PFSK-1 (cell line): ENCODE results near the gene OR2T35.

ENCODE experiments used
- FOXP2 ChIP-seq: optimal IDR thresholded peaks from 2 replicates; pipeline ENCODE3; 2011; ENCODE audit warnings: borderline replicate concordance, control low read depth, inconsistent platforms; ENCODE audit not compliant: insufficient read depth; ENCODE audit errors: extremely low read length, extremely low read depth
- POLR2AphosphoS5 ChIP-seq: IDR thresholded peaks from 2 replicates; pipeline ENCODE4 v1.6.1; 2012; ENCODE audit warnings: low read depth, mild to moderate bottlenecking, control low read depth, low read length, moderate library complexity
- SIN3A ChIP-seq: IDR thresholded peaks from 2 replicates; pipeline ENCODE4 v1.6.1; 2012; ENCODE audit warnings: mild to moderate bottlenecking, low read length, moderate library complexity, borderline replicate concordance; ENCODE audit not compliant: insufficient read depth
- TAF1 ChIP-seq: IDR thresholded peaks from 2 replicates; pipeline ENCODE4 v1.6.1; 2012; ENCODE audit warnings: low read length, control low read depth, borderline replicate concordance; ENCODE audit not compliant: insufficient read depth
- TF ChIP-seq, protein P1 (sequence below), 2 experiments: IDR thresholded peaks; 2 replicates each; pipeline versions ENCODE4 v1.6.1 to v1.8.0; 2011 to 2012; ENCODE audit warnings: low read depth in 2 of 2, low read length in 2 of 2, control low read depth in 1 of 2, inconsistent platforms in 1 of 2, mild to moderate bottlenecking in 1 of 2, moderate library complexity in 1 of 2; ENCODE audit not compliant: insufficient read depth in 1 of 2

Gene OR2T35

DNA sequence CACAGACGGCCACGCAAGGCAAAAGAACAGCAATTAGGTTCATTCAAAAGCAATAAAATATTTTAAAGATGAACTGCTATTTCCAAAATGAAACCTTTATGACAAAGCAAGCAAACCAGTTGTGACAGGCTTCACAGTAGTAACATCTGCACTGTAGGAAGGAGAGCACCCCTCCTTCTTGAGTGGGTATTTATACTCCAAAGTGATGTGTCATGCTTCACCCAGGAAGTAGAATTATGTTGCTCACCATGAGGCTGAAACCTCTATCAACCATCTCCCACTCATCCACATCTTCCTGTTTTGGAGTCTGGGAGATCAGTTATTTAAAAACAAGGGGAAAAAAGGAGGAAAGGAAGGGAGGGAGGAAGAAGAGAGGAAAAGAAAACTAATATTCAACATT is 48.5 kb downstream of the OR2T35 start:
- TF ChIP-seq, protein P1, sequence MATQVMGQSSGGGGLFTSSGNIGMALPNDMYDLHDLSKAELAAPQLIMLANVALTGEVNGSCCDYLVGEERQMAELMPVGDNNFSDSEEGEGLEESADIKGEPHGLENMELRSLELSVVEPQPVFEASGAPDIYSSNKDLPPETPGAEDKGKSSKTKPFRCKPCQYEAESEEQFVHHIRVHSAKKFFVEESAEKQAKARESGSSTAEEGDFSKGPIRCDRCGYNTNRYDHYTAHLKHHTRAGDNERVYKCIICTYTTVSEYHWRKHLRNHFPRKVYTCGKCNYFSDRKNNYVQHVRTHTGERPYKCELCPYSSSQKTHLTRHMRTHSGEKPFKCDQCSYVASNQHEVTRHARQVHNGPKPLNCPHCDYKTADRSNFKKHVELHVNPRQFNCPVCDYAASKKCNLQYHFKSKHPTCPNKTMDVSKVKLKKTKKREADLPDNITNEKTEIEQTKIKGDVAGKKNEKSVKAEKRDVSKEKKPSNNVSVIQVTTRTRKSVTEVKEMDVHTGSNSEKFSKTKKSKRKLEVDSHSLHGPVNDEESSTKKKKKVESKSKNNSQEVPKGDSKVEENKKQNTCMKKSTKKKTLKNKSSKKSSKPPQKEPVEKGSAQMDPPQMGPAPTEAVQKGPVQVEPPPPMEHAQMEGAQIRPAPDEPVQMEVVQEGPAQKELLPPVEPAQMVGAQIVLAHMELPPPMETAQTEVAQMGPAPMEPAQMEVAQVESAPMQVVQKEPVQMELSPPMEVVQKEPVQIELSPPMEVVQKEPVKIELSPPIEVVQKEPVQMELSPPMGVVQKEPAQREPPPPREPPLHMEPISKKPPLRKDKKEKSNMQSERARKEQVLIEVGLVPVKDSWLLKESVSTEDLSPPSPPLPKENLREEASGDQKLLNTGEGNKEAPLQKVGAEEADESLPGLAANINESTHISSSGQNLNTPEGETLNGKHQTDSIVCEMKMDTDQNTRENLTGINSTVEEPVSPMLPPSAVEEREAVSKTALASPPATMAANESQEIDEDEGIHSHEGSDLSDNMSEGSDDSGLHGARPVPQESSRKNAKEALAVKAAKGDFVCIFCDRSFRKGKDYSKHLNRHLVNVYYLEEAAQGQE (IDR thresholded peaks at IDR 0.05; ENCODE audit: insufficient read depth in 1 of 2, low read depth in 2 of 2, low read length in 2 of 2), result no peak
- TF ChIP-seq TAF1, result no peak

DNA sequence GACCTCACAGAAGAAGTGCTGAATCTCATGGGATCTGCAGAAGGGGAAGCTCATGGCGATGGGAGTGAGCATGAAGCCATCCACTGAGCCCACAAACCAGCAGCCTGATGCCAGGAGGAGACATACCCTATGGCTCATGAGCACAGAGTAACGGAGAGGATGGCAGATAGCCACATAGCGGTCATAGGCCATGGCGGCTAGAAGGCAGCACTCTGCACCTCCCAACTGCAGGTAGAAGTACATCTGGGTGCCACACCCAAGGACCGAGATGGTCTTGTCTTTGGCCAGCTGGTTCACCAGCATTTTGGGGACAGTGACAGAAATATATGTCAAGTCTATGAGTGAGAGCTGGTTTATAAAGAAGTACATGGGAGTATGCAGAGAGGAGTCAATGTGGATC is 51.9 kb downstream of the OR2T35 start:
- TF ChIP-seq SIN3A (no peak), TAF1 (no peak), POLR2AphosphoS5 (no peak)
- TF ChIP-seq, protein P1 (IDR thresholded peaks at IDR 0.05; ENCODE audit: insufficient read depth in 1 of 2, low read depth in 2 of 2, low read length in 2 of 2), result no peak

DNA sequence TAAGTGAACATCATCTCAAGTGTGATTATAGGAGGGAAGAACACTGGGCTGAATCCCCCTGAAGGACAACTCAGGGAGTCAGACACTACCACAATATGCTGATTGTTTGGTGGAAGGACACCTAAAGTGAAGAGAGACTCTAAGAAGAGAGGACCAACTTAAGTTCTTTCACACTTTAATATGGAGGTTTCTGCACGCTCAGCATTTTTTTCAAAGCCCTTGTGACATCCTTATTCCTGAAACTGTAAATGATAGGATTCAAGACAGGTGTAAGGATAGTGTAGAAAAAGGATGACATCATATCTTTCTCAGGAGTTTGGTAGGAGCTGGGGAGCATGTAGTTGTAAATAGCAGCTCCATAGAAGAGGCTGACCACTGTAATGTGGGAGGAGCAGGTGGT is 52.4 kb downstream of the OR2T35 start:
- TF ChIP-seq POLR2AphosphoS5 (no peak), SIN3A (no peak), TAF1 (no peak), FOXP2 (no peak)
- TF ChIP-seq, protein P1 (IDR thresholded peaks at IDR 0.05; ENCODE audit: insufficient read depth in 1 of 2, low read depth in 2 of 2, low read length in 2 of 2), result no peak

DNA sequence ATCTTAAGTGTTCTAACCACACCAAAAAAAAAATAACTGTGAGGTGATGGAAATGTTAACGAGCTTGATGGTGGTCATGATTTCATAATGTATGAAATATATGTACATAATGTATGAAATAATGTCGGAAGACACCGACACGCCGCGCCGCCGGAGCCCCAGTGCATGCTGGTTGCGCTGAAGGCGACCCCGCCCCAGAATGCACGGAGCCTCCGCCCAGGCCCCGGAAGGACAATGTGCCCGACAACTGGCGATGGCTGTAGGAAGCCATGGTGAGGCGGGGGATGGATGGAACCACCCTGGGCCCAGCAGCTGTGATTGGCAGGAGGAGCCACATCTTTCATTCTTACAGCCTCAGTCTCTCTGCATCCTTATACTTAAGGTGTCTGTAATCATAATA is 55.0 kb downstream of the OR2T35 start:
- TF ChIP-seq, protein P1 (IDR thresholded peaks at IDR 0.05; ENCODE audit: insufficient read depth in 1 of 2, low read depth in 2 of 2, low read length in 2 of 2), result no peak
- no peak for TF ChIP-seq POLR2AphosphoS5
- TF ChIP-seq FOXP2, result no peak
- no peak for TF ChIP-seq TAF1
- no peak for TF ChIP-seq SIN3A

DNA sequence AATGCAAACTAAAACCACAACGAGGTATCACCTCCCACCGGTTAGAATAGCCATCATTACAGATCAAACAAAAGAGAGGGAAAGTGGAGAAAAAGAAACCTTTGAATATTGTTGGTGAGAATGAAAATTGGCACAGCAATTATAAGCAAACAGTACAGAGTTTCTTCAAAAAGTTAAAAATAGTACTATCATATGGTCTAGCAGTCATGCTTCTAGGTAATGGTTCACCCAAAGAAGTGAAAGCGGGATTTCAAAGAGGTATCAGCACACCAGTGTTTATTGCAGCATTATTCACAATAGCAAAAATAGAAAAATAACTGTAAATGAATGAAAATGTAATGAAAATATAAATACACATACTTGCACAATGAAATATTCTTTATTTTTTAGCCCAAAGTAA is 55.7 kb downstream of the OR2T35 start:
- no peak for TF ChIP-seq POLR2AphosphoS5
- no peak for TF ChIP-seq TAF1
- no peak for TF ChIP-seq FOXP2
